ENCODE measurements around the gene TENT5C. TPM values are rescaled to one million over a fixed set of nuclear protein-coding genes. Genes with fewer than 3 reads are reported as not detected.

Gene TENT5C
- total RNA-seq, 1 donor from 2014 or later: 0.07 TPM

- DNase-seq (ENCODE audit: low read depth, low spot score): no peak
Observed at GRCh38 chr1:117572546-117572945, 33.3 kb upstream of the TENT5C start.

GRCh38 chr1:117573386-117574023 lies 32.3 kb upstream of the TENT5C start:
- DNase-seq (ENCODE audit: low read depth, low spot score): no peak

- no peak for DNase-seq (ENCODE audit: low read depth, low spot score)
Observed at GRCh38 chr1:117574161-117574835, 31.6 kb upstream of the TENT5C start.

- no peak for DNase-seq (ENCODE audit: low read depth, low spot score)
Observed at GRCh38 chr1:117575586-117576225, 30.1 kb upstream of the TENT5C start.

GRCh38 chr1:117576236-117576635 lies 29.6 kb upstream of the TENT5C start:
- no peak for DNase-seq (ENCODE audit: low read depth, low spot score)

- DNase-seq (ENCODE audit: low read depth, low spot score): no peak
Observed at GRCh38 chr1:117577191-117577885, 28.5 kb upstream of the TENT5C start.

GRCh38 chr1:117578466-117578865 lies 27.4 kb upstream of the TENT5C start:
- no peak for DNase-seq (ENCODE audit: low read depth, low spot score)

- no peak for DNase-seq (ENCODE audit: low read depth, low spot score)
Observed at GRCh38 chr1:117579221-117579906, 26.5 kb upstream of the TENT5C start.

- DNase-seq (ENCODE audit: low read depth, low spot score): no peak
Observed at GRCh38 chr1:117580436-117580835, 25.4 kb upstream of the TENT5C start.

GRCh38 chr1:117580882-117581281 lies 25.0 kb upstream of the TENT5C start:
- no peak for DNase-seq (ENCODE audit: low read depth, low spot score)

- no peak for DNase-seq (ENCODE audit: low read depth, low spot score)
Observed at GRCh38 chr1:117581391-117581943, 24.4 kb upstream of the TENT5C start.

- DNase-seq (ENCODE audit: low read depth, low spot score): no peak
Observed at GRCh38 chr1:117582451-117582850, 23.4 kb upstream of the TENT5C start.

- DNase-seq (ENCODE audit: low read depth, low spot score): no peak
Observed at GRCh38 chr1:117583247-117583646, 22.6 kb upstream of the TENT5C start.

- no peak for DNase-seq (ENCODE audit: low read depth, low spot score)
Observed at GRCh38 chr1:117584181-117584580, 21.7 kb upstream of the TENT5C start.

GRCh38 chr1:117585086-117585485 lies 20.8 kb upstream of the TENT5C start:
- no peak for DNase-seq (ENCODE audit: low read depth, low spot score)

- no peak for DNase-seq (ENCODE audit: low read depth, low spot score)
Observed at GRCh38 chr1:117586337-117586736, 19.5 kb upstream of the TENT5C start.

- no peak for DNase-seq (ENCODE audit: low read depth, low spot score)
Observed at GRCh38 chr1:117586747-117587498, 18.9 kb upstream of the TENT5C start.

GRCh38 chr1:117587499-117588356 lies 18.1 kb upstream of the TENT5C start:
- no peak for DNase-seq (ENCODE audit: low read depth, low spot score)

- no peak for DNase-seq (ENCODE audit: low read depth, low spot score)
Observed at GRCh38 chr1:117589544-117589943, 16.3 kb upstream of the TENT5C start.
